GM18861 (cell line): ENCODE measurements around the gene DAPK3.

Experiments
- ATAC-seq: cut with Tn5 transposase; IDR thresholded peaks from one replicate; pipeline ENCODE4 v1.9.1; 2021; ENCODE audit not compliant: unreplicated experiment

DAPK3 gene

DNA sequence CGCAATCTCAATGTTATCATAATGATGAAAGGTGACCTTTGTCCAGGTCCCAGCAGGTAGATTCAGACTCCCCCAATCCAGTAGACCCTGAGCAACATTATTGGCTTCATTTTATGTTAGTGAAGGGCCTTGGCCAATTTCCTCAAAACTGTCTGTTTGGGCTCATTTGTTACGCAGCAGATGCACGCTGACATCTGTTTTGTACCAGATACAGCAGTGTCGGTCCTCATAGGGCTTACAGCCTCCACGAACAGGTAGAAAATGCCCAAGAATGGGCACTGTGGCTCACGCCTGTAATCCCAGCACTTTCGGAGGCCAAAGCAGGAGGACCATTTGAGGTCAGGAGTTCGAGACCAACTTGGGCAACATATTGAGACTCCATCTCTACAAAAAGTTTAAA lies 51.1 kb downstream of the DAPK3 start:
- ATAC-seq, result no peak

GRCh38 chr19:3916033-3916432 lies 54.9 kb downstream of the DAPK3 start:
- no peak for ATAC-seq

- no peak for ATAC-seq
Measured at GRCh38 chr19:3914199-3914598, 56.7 kb downstream of the DAPK3 start.

DNA sequence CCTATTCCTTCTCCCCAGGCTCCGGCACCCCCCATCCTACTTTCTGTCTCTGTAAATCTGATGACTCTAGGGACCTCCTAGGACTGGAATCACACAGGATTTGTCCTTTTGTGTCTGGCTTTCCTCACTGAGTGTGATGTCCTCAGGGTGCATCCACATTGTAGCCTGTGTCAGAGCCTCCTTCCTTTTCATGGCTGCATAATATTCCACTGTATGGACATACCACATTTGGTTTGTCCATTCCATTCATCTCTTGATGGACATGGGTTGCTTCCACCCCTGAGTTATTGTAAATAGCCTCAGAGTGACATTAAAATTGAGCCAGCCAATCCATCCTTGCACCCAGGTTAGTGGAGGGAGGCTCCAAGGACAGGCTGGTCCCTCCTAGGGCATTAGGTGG lies 60.8 kb downstream of the DAPK3 start:
- no peak for ATAC-seq
